Trophoblast cell (in vitro differentiated cells and primary cell): ENCODE measurements around the gene PACC1.
"Not testable (repeated sequence)": the region's sequence is repeated elsewhere in the genome, so short reads cannot be mapped to it uniquely, and the experiment has no call there.

Source experiments
- DNase-seq, 2 donors: peaks; one replicate each; pipeline ENCODE4 v3.0.0-alpha.2; 2016
- H2AFZ ChIP-seq: 2 replicates; pipeline ENCODE4 v1.6.1; 2013; ENCODE audit warnings: low read length, moderate library complexity, mild to moderate bottlenecking; ENCODE audit not compliant: insufficient read depth, poor library complexity
- H2AK5ac ChIP-seq: 2 replicates; pipeline ENCODE4 v1.6.1; 2013; ENCODE audit warnings: mild to moderate bottlenecking, low read length
- H2BK120ac ChIP-seq: 2 replicates; pipeline ENCODE4 v1.6.1; 2013; ENCODE audit warnings: low read length, mild to moderate bottlenecking, moderate library complexity; ENCODE audit not compliant: insufficient read depth, poor library complexity
- H2BK12ac ChIP-seq: 2 replicates; pipeline ENCODE4 v1.6.1; 2013; ENCODE audit warnings: mild to moderate bottlenecking, low read length, moderate library complexity
- H2BK5ac ChIP-seq: 2 replicates; pipeline ENCODE4 v1.6.1; 2013; ENCODE audit warnings: low read length, low read depth, moderate library complexity, mild to moderate bottlenecking; ENCODE audit not compliant: poor library complexity
- H3K14ac ChIP-seq: 2 replicates; pipeline ENCODE4 v1.6.1; 2013; ENCODE audit warnings: mild to moderate bottlenecking, low read length
- H3K18ac ChIP-seq: 2 replicates; pipeline ENCODE4 v1.6.1; 2013; ENCODE audit warnings: mild to moderate bottlenecking, low read length
- H3K23ac ChIP-seq: 2 replicates; pipeline ENCODE4 v1.6.1; 2013; ENCODE audit warnings: low read length
- H3K27ac ChIP-seq: 2 replicates; pipeline ENCODE4 v1.5.1; 2013; ENCODE audit warnings: low read depth, mild to moderate bottlenecking, inconsistent platforms, low read length, moderate library complexity
- H3K27me3 ChIP-seq: 2 replicates; pipeline ENCODE4 v1.6.1; 2013; ENCODE audit warnings: inconsistent platforms, mild to moderate bottlenecking, low read length, moderate library complexity; ENCODE audit not compliant: insufficient read depth
- H3K36me3 ChIP-seq, 2 experiments: 1 replicate in 1 of 2; 2 replicates in 1 of 2; pipeline ENCODE4 v1.6.1; 2013; ENCODE audit warnings: low read length in 2 of 2, mild to moderate bottlenecking in 2 of 2, moderate library complexity in 1 of 2; ENCODE audit not compliant: insufficient read depth in 2 of 2, control insufficient read depth in 1 of 2
- H3K4ac ChIP-seq: 2 replicates; pipeline ENCODE4 v1.6.1; 2013; ENCODE audit warnings: low read depth, mild to moderate bottlenecking, low read length, moderate library complexity
- H3K4me1 ChIP-seq, 2 experiments: 1 replicate in 1 of 2; 2 replicates in 1 of 2; pipeline ENCODE4 v1.6.1; 2013; ENCODE audit warnings: low read length in 2 of 2, mild to moderate bottlenecking in 2 of 2, moderate library complexity in 1 of 2; ENCODE audit not compliant: insufficient read depth in 2 of 2, control insufficient read depth in 1 of 2
- H3K4me2 ChIP-seq: 2 replicates; pipeline ENCODE4 v1.6.1; 2013; ENCODE audit warnings: inconsistent platforms, mild to moderate bottlenecking, low read length, moderate library complexity
- H3K4me3 ChIP-seq: 2 replicates; pipeline ENCODE4 v1.5.1; 2013; ENCODE audit warnings: mild to moderate bottlenecking, low read depth, low read length, inconsistent platforms
- H3K79me1 ChIP-seq: one replicate; pipeline ENCODE4 v1.6.1; 2013; ENCODE audit warnings: low read length
- H3K79me2 ChIP-seq: 2 replicates; pipeline ENCODE4 v1.6.1; 2013; ENCODE audit warnings: low read length, mild to moderate bottlenecking; ENCODE audit not compliant: control insufficient read depth, insufficient read depth, poor library complexity
- H3K9ac ChIP-seq: 2 replicates; pipeline ENCODE4 v1.6.1; 2013; ENCODE audit warnings: mild to moderate bottlenecking, low read length
- H3K9me3 ChIP-seq: 2 replicates; pipeline ENCODE4 v1.6.1; 2013; ENCODE audit warnings: low read depth, mild to moderate bottlenecking, control low read depth, inconsistent platforms, low read length; ENCODE audit not compliant: insufficient read depth
- H4K12ac ChIP-seq: 2 replicates; pipeline ENCODE4 v1.6.1; 2013; ENCODE audit warnings: low read depth, mild to moderate bottlenecking, low read length, moderate library complexity
- H4K8ac ChIP-seq: 2 replicates; pipeline ENCODE4 v1.6.1; 2013; ENCODE audit warnings: low read depth, mild to moderate bottlenecking, low read length, moderate library complexity
- H4K91ac ChIP-seq: one replicate; pipeline ENCODE4 v1.6.1; 2013; ENCODE audit warnings: low read depth, mild to moderate bottlenecking, low read length, moderate library complexity
- WGBS: extraction: QIAGEN DNeasy Blood & Tissue Kit; methylation state at CpG from one replicate; pipeline ENCODE4 v1.1.7; 2013; ENCODE audit warnings: missing lambda C conversion rate; ENCODE audit not compliant: insufficient read length, insufficient coverage; ENCODE audit errors: extremely low coverage; 5-methylcytosine and 5-hydroxymethylcytosine counted together

PACC1 gene

DNA sequence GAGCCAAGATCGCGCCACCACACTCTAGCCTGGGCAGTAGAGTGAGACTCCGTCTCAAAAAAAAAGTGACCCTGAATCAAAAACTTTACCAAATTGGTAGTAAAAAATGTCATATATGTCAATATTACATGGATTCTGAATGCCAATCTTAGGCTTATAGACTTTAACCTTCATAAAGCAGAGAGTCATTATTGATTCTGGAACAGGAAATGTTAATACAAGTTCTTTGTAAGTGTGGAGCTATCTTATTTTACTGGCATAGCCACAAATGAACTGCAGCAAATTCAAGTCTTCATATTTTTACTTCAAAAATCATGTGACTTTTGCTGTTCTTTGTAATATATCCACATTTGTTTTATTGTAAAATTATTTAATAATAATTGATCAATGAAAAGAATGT is 88.1 kb downstream of the PACC1 start:
- Histone ChIP-seq H2AK5ac (no peak overlapping the region), H3K79me1 (no peaks in the 10 kb centered on the region), H4K91ac (no peak overlapping the region), H2AFZ (no peak overlapping the region), H3K9ac (no peak overlapping the region), H4K12ac (no peak overlapping the region), H4K8ac (no peak overlapping the region), H3K36me3 (no peaks in the 10 kb centered on the region), H3K4me1 (no peaks in the 10 kb centered on the region), H2BK5ac (no peak overlapping the region), H2BK12ac (no peak overlapping the region), H3K18ac (no peak overlapping the region), H2BK120ac (no peak overlapping the region), H3K4me3 (no peak overlapping the region), H3K14ac (no peak overlapping the region), H3K23ac (no peak overlapping the region), H3K4ac (no peak overlapping the region), H3K27ac (no peak overlapping the region), H3K4me2 (no peak overlapping the region), H3K9me3 (no peaks in the 10 kb centered on the region), H3K27me3 (no peaks in the 10 kb centered on the region), H3K79me2 (no peaks in the 10 kb centered on the region)
- no peak for DNase-seq
- WGBS, result no CpG with 5 or more reads among the region's 3 CpGs

DNA sequence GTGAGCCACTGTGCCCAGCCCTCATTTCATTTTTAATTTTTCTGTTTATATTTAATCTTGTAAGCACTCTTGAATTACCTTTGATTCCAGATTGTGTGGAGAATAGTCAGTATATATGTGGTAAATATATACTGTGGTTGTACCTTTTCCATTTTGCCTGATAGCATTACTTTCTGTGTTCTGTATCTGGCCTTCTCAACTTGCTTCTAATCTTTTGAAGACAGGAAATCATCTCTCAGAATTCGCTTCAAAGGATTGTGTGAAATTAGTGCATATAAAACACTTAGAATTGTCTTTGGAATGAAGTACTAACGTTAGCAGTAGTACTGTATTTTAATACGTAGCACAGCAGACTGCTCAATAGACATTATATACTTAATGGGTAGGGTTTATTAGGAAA is 91.6 kb downstream of the PACC1 start:
- Histone ChIP-seq H3K14ac (no peak overlapping the region), H3K79me2 (no peaks in the 10 kb centered on the region), H3K9ac (no peak overlapping the region), H3K27ac (no peak overlapping the region), H2AK5ac (no peak overlapping the region), H2BK12ac (no peak overlapping the region), H3K9me3 (no peaks in the 10 kb centered on the region), H3K18ac (no peak overlapping the region), H3K23ac (no peak overlapping the region), H2AFZ (no peak overlapping the region), H2BK5ac (no peak overlapping the region), H3K27me3 (no peaks in the 10 kb centered on the region), H2BK120ac (no peak overlapping the region), H3K79me1 (no peaks in the 10 kb centered on the region), H3K4me2 (no peak overlapping the region), H4K12ac (no peak overlapping the region), H3K4me3 (no peak overlapping the region), H3K4me1 (no peaks in the 10 kb centered on the region), H3K4ac (no peak overlapping the region), H3K36me3 (no peaks in the 10 kb centered on the region), H4K91ac (no peak overlapping the region), H4K8ac (no peak overlapping the region)
- no peak for DNase-seq
- no CpG with 5 or more reads among the region's 3 CpGs for WGBS

DNA sequence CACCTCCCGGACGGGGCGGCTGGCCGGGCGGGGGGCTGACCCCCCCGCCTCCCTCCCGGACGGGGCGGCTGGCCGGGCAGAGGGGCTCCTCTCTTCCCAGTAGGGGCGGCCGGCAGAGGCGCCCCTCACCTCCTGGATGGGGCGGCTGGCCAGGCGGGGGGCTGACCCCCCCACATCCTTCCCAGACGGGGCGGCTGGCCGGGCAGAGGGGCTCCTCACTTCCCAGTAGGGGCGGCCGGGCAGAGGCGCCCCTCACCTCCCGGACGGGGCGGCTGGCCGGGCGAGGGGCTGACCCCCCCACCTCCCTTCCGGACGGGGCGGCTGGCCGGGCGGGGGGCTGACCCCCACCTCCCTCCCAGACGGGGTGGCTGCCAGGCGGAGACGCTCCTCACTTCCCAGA is 93.7 kb downstream of the PACC1 start:
- not testable (repeated sequence) for H3K4me3 ChIP-seq, H3K14ac ChIP-seq, H4K8ac ChIP-seq, H2BK12ac ChIP-seq, H3K9ac ChIP-seq, H3K4me2 ChIP-seq, H3K27me3 ChIP-seq, H3K4me1 ChIP-seq, DNase-seq, H2BK5ac ChIP-seq, H3K79me1 ChIP-seq, H3K36me3 ChIP-seq, H3K18ac ChIP-seq, H2BK120ac ChIP-seq, H3K79me2 ChIP-seq, H2AFZ ChIP-seq, H3K23ac ChIP-seq, H3K27ac ChIP-seq, H4K91ac ChIP-seq, H3K4ac ChIP-seq, H3K9me3 ChIP-seq, H4K12ac ChIP-seq, H2AK5ac ChIP-seq
- WGBS, result no CpG with 5 or more reads among the region's 34 CpGs

DNA sequence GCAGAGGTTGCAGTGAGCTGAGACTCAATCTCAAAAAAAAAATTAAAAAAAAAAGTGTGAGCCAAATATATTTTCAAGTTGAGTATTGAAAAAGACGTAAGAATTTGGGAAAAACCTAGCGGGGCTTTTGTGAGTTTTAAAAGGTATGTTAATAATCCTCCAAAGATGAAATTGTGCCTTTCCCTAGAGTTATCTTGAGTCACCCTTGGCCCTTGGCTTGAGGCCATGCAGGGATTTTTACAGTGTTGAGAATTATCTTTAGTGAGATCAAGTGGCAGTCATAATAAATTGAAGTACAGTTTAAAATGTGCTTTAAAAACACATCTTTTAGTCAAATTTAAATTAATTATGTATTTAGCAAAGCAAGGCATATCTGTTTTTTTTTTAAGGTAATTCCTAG is 96.8 kb downstream of the PACC1 start:
- Histone ChIP-seq H3K36me3 (no peaks in the 10 kb centered on the region), H4K12ac (no peak overlapping the region), H2BK120ac (no peak overlapping the region), H3K4me2 (no peak overlapping the region), H4K91ac (no peak overlapping the region), H2BK12ac (no peak overlapping the region), H2AFZ (no peak overlapping the region), H2BK5ac (no peak overlapping the region), H3K27me3 (no peaks in the 10 kb centered on the region), H3K79me2 (no peaks in the 10 kb centered on the region), H3K79me1 (no peaks in the 10 kb centered on the region), H3K9ac (no peak overlapping the region), H3K9me3 (no peaks in the 10 kb centered on the region), H3K4me1 (no peaks in the 10 kb centered on the region), H3K14ac (no peak overlapping the region), H4K8ac (no peak overlapping the region), H3K4me3 (no peak overlapping the region), H3K23ac (no peak overlapping the region), H3K18ac (no peak overlapping the region), H2AK5ac (no peak overlapping the region), H3K4ac (no peak overlapping the region), H3K27ac (no peak overlapping the region)
- DNase-seq, result peak; percentile 16 to 59
- WGBS, result 100% methylated on average over 1 of the region's 2 CpGs

DNA sequence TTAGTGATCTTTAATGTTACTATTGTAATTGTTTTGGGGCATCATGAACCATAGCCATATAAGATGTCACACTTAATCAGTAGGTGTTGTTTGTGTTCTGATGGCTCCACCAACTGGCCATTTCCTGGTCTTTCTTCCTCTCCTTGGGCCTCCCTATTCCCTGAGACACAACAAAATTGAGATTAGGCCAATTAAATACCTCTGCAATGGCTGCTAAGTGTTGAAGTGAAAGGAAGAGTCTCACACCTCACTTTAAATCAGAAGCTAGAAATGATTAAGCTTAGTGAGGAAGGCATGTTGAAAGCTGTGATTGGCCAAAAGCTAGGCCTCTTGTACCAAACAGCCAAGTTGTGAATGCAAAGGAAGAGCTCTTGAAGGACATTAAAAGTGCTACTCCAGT is 98.8 kb downstream of the PACC1 start:
- H3K4me2 ChIP-seq, result no peak overlapping the region

More for the DNA sequence above, 98.8 kb downstream of the PACC1 start:
- Histone ChIP-seq H3K79me1 (no peaks in the 10 kb centered on the region), H3K4me3 (no peak overlapping the region), H3K14ac (no peak overlapping the region), H4K12ac (no peak overlapping the region), H3K4ac (no peak overlapping the region), H3K9me3 (no peaks in the 10 kb centered on the region), H2BK120ac (no peak overlapping the region), H4K8ac (no peak overlapping the region), H2BK12ac (no peak overlapping the region), H3K18ac (no peak overlapping the region), H3K79me2 (no peaks in the 10 kb centered on the region), H3K27me3 (no peaks in the 10 kb centered on the region), H2AFZ (no peak overlapping the region), H3K36me3 (no peaks in the 10 kb centered on the region), H2BK5ac (no peak overlapping the region), H3K23ac (no peak overlapping the region), H4K91ac (no peak overlapping the region), H3K9ac (no peak overlapping the region), H3K27ac (no peak overlapping the region), H2AK5ac (no peak overlapping the region), H3K4me1 (no peaks in the 10 kb centered on the region)
- peak in 1 of 2 donors; percentile 19 for DNase-seq
